ENCODE measurements around the gene RGS4.

Gene RGS4

GRCh38 chr1:163048869-163049268 is 20.3 kb upstream of the RGS4 start:
- DNase-seq (no peak), ATAC-seq (ENCODE audit: insufficient read depth, low read depth) (no peak)
- Histone ChIP-seq H3K27ac (ENCODE audit: low read length) (no peak overlapping the region), H3K4me2 (ENCODE audit: insufficient read depth, low read length) (no peak overlapping the region), H3K79me2 (ENCODE audit: insufficient read depth, low read length) (no peaks in the 10 kb centered on the region), H3K4me3 (ENCODE audit: low read depth in 1 of 2, low read length in 2 of 2) (no peak overlapping the region), H3K27me3 (ENCODE audit: insufficient read depth, low read length, poor library complexity) (peaks cover 4% of the 10 kb centered on the region), H3K4me1 (ENCODE audit: insufficient read depth, low read length) (no peaks in the 10 kb centered on the region), H4K20me1 (ENCODE audit: insufficient read depth, low read length) (no peaks in the 10 kb centered on the region), H2AFZ (ENCODE audit: low read depth, low read length) (no peak overlapping the region), H3K36me3 (ENCODE audit: insufficient read depth, low read length) (no peaks in the 10 kb centered on the region), H3K9me3 (ENCODE audit: insufficient read depth, low read length, severe bottlenecking) (no peaks in the 10 kb centered on the region), H3K9ac (ENCODE audit: low read depth, low read length) (no peak overlapping the region)
- TF ChIP-seq CTCF (IDR thresholded peaks at IDR 0.05; ENCODE audit: borderline replicate concordance, extremely low read depth, low read length, poor library complexity, severe bottlenecking) = no peak
- no peak for TF ChIP-seq EZH2 (IDR thresholded peaks at IDR 0.05; ENCODE audit: borderline replicate concordance, low read depth, low read length, severe bottlenecking)

GRCh38 chr1:163049296-163049695 is 19.9 kb upstream of the RGS4 start:
- H4K20me1 ChIP-seq (ENCODE audit: insufficient read depth, low read length) = no peaks in the 10 kb centered on the region
- ATAC-seq (ENCODE audit: insufficient read depth, low read depth) (no peak), DNase-seq (no peak)
- no peaks in the 10 kb centered on the region for H3K79me2 ChIP-seq (ENCODE audit: insufficient read depth, low read length)
- no peak overlapping the region for H3K4me3 ChIP-seq (ENCODE audit: low read depth in 1 of 2, low read length in 2 of 2)
- H3K36me3 ChIP-seq (ENCODE audit: insufficient read depth, low read length) = no peaks in the 10 kb centered on the region
- no peak overlapping the region for H2AFZ ChIP-seq (ENCODE audit: low read depth, low read length)
- no peak overlapping the region for H3K9ac ChIP-seq (ENCODE audit: low read depth, low read length)
- peaks cover 4% of the 10 kb centered on the region for H3K27me3 ChIP-seq (ENCODE audit: insufficient read depth, low read length, poor library complexity)
- no peak overlapping the region for H3K27ac ChIP-seq (ENCODE audit: low read length)
- H3K4me1 ChIP-seq (ENCODE audit: insufficient read depth, low read length) = no peaks in the 10 kb centered on the region
- no peak overlapping the region for H3K4me2 ChIP-seq (ENCODE audit: insufficient read depth, low read length)
- no peak for TF ChIP-seq CTCF (IDR thresholded peaks at IDR 0.05; ENCODE audit: borderline replicate concordance, extremely low read depth, low read length, poor library complexity, severe bottlenecking)
- TF ChIP-seq EZH2 (IDR thresholded peaks at IDR 0.05; ENCODE audit: borderline replicate concordance, low read depth, low read length, severe bottlenecking) = no peak
- H3K9me3 ChIP-seq (ENCODE audit: insufficient read depth, low read length, severe bottlenecking) = no peaks in the 10 kb centered on the region

GRCh38 chr1:163050496-163050895 is 18.7 kb upstream of the RGS4 start:
- no peak overlapping the region for H3K4me2 ChIP-seq (ENCODE audit: insufficient read depth, low read length)
- no peaks in the 10 kb centered on the region for H3K9me3 ChIP-seq (ENCODE audit: insufficient read depth, low read length, severe bottlenecking)
- H3K9ac ChIP-seq (ENCODE audit: low read depth, low read length) = no peak overlapping the region
- H3K4me3 ChIP-seq (ENCODE audit: low read depth in 1 of 2, low read length in 2 of 2) = no peak overlapping the region
- H3K79me2 ChIP-seq (ENCODE audit: insufficient read depth, low read length) = no peaks in the 10 kb centered on the region
- H2AFZ ChIP-seq (ENCODE audit: low read depth, low read length) = no peak overlapping the region
- TF ChIP-seq CTCF (IDR thresholded peaks at IDR 0.05; ENCODE audit: borderline replicate concordance, extremely low read depth, low read length, poor library complexity, severe bottlenecking) (no peak), EZH2 (IDR thresholded peaks at IDR 0.05; ENCODE audit: borderline replicate concordance, low read depth, low read length, severe bottlenecking) (no peak)
- H3K27ac ChIP-seq (ENCODE audit: low read length) = no peak overlapping the region
- no peak for DNase-seq
- no peak for ATAC-seq (ENCODE audit: insufficient read depth, low read depth)
- no peaks in the 10 kb centered on the region for H4K20me1 ChIP-seq (ENCODE audit: insufficient read depth, low read length)
- no peaks in the 10 kb centered on the region for H3K36me3 ChIP-seq (ENCODE audit: insufficient read depth, low read length)
- H3K27me3 ChIP-seq (ENCODE audit: insufficient read depth, low read length, poor library complexity) = peaks cover 4% of the 10 kb centered on the region
- H3K4me1 ChIP-seq (ENCODE audit: insufficient read depth, low read length) = no peaks in the 10 kb centered on the region

GRCh38 chr1:163054181-163054591 is 15.0 kb upstream of the RGS4 start:
- no peaks in the 10 kb centered on the region for H3K27me3 ChIP-seq (ENCODE audit: insufficient read depth, low read length, poor library complexity)
- H3K27ac ChIP-seq (ENCODE audit: low read length) = no peak overlapping the region
- H3K79me2 ChIP-seq (ENCODE audit: insufficient read depth, low read length) = no peaks in the 10 kb centered on the region
- H3K4me1 ChIP-seq (ENCODE audit: insufficient read depth, low read length) = no peaks in the 10 kb centered on the region
- no peak overlapping the region for H3K4me3 ChIP-seq (ENCODE audit: low read depth in 1 of 2, low read length in 2 of 2)
- TF ChIP-seq CTCF (IDR thresholded peaks at IDR 0.05; ENCODE audit: borderline replicate concordance, extremely low read depth, low read length, poor library complexity, severe bottlenecking) = no peak
- no peak for TF ChIP-seq EZH2 (IDR thresholded peaks at IDR 0.05; ENCODE audit: borderline replicate concordance, low read depth, low read length, severe bottlenecking)
- no peak overlapping the region for H3K4me2 ChIP-seq (ENCODE audit: insufficient read depth, low read length)
- H3K36me3 ChIP-seq (ENCODE audit: insufficient read depth, low read length) = no peaks in the 10 kb centered on the region
- no peak overlapping the region for H2AFZ ChIP-seq (ENCODE audit: low read depth, low read length)
- no peaks in the 10 kb centered on the region for H4K20me1 ChIP-seq (ENCODE audit: insufficient read depth, low read length)
- H3K9me3 ChIP-seq (ENCODE audit: insufficient read depth, low read length, severe bottlenecking) = no peaks in the 10 kb centered on the region
- DNase-seq (no peak), ATAC-seq (ENCODE audit: insufficient read depth, low read depth) (no peak)
- H3K9ac ChIP-seq (ENCODE audit: low read depth, low read length) = no peak overlapping the region
